H9 (cell line): Measurements from ENCODE around the gene GPLD1. TPM values are rescaled to one million over a fixed set of nuclear protein-coding genes. Genes with fewer than 3 reads are reported as not detected.

Source experiments
- DNase-seq: peaks from one replicate; pipeline ENCODE4 v3.0.0-alpha.2; 2017
- H2AFZ ChIP-seq: one replicate; pipeline ENCODE4 v1.6.1; 2013; ENCODE audit warnings: mild to moderate bottlenecking, low read length, control low read depth, moderate library complexity
- H2AK5ac ChIP-seq: 2 replicates; pipeline ENCODE4 v1.6.1; 2013; ENCODE audit warnings: low read length, control low read depth, mixed read lengths; ENCODE audit not compliant: insufficient read length
- H2BK120ac ChIP-seq: one replicate; pipeline ENCODE4 v1.6.1; 2013; ENCODE audit warnings: low read depth, mild to moderate bottlenecking, low read length, control low read depth, inconsistent platforms; ENCODE audit not compliant: poor library complexity, severe bottlenecking
- H2BK12ac ChIP-seq: 2 replicates; pipeline ENCODE4 v1.6.1; 2013; ENCODE audit warnings: low read length, control low read depth, mixed read lengths, low read depth; ENCODE audit not compliant: insufficient read length
- H2BK15ac ChIP-seq: 2 replicates; pipeline ENCODE4 v1.6.1; 2013; ENCODE audit warnings: low read depth, low read length, control low read depth
- H2BK20ac ChIP-seq: one replicate; pipeline ENCODE4 v1.6.1; 2013; ENCODE audit warnings: low read depth, mild to moderate bottlenecking, low read length, control low read depth, inconsistent platforms; ENCODE audit not compliant: poor library complexity, severe bottlenecking
- H2BK5ac ChIP-seq: 2 replicates; pipeline ENCODE4 v1.6.1; 2013; ENCODE audit warnings: low read length, control low read depth, mixed read lengths; ENCODE audit not compliant: insufficient read length
- H3K14ac ChIP-seq: 2 replicates; pipeline ENCODE4 v1.6.1; 2013; ENCODE audit warnings: low read length, control low read depth; ENCODE audit not compliant: insufficient read depth
- H3K18ac ChIP-seq: 2 replicates; pipeline ENCODE4 v1.6.1; 2013; ENCODE audit warnings: low read depth, mild to moderate bottlenecking, mixed read lengths, low read length, control low read depth; ENCODE audit not compliant: insufficient read length
- H3K23ac ChIP-seq: 2 replicates; pipeline ENCODE4 v1.6.1; 2013; ENCODE audit warnings: low read length, control low read depth, mixed read lengths, low read depth; ENCODE audit not compliant: insufficient read length
- H3K23me2 ChIP-seq: 2 replicates; pipeline ENCODE4 v1.6.1; 2013; ENCODE audit warnings: low read depth, mild to moderate bottlenecking, mixed read lengths, low read length, control low read depth; ENCODE audit not compliant: insufficient read length, poor library complexity, severe bottlenecking
- H3K27ac ChIP-seq: 2 replicates; pipeline ENCODE4 v1.5.1; 2013; ENCODE audit warnings: low read length, control low read depth, mixed read lengths, low read depth; ENCODE audit not compliant: insufficient read length
- H3K27me3 ChIP-seq: 2 replicates; pipeline ENCODE4 v1.6.1; 2013; ENCODE audit warnings: low read length, control low read depth, inconsistent platforms; ENCODE audit not compliant: insufficient read depth
- H3K4ac ChIP-seq: 2 replicates; pipeline ENCODE4 v1.6.1; 2013; ENCODE audit warnings: low read depth, mild to moderate bottlenecking, control low read depth, inconsistent platforms, low read length, moderate library complexity
- H3K4me1 ChIP-seq: 2 replicates; pipeline ENCODE4 v1.6.1; 2013; ENCODE audit warnings: low read length, control low read depth, inconsistent platforms; ENCODE audit not compliant: insufficient read depth
- H3K4me2 ChIP-seq: 2 replicates; pipeline ENCODE4 v1.6.1; 2013; ENCODE audit warnings: low read length, control low read depth, mixed read lengths; ENCODE audit not compliant: insufficient read length, insufficient read depth
- H3K56ac ChIP-seq: 2 replicates; pipeline ENCODE4 v1.6.1; 2013; ENCODE audit warnings: low read depth, mild to moderate bottlenecking, mixed read lengths, low read length, control low read depth; ENCODE audit not compliant: insufficient read length
- H3K79me1 ChIP-seq: 2 replicates; pipeline ENCODE4 v1.6.1; 2013; ENCODE audit warnings: low read depth, mild to moderate bottlenecking, moderate library complexity, low read length, control low read depth, inconsistent platforms; ENCODE audit not compliant: insufficient read depth, poor library complexity, severe bottlenecking
- H3K79me2 ChIP-seq: 2 replicates; pipeline ENCODE4 v1.6.1; 2013; ENCODE audit warnings: low read length, control low read depth, inconsistent platforms; ENCODE audit not compliant: insufficient read depth
- H3K9ac ChIP-seq: 2 replicates; pipeline ENCODE4 v1.6.1; 2013; ENCODE audit warnings: low read length, control low read depth, mixed read lengths; ENCODE audit not compliant: insufficient read length; ENCODE audit errors: extremely low read depth
- H3K9me3 ChIP-seq: one replicate; pipeline ENCODE4 v1.6.1; 2013; ENCODE audit warnings: low read depth, low read length, inconsistent platforms; ENCODE audit not compliant: control insufficient read depth
- H3T11ph ChIP-seq: one replicate; pipeline ENCODE4 v1.6.1; 2013; ENCODE audit warnings: mild to moderate bottlenecking, low read length, control low read depth, inconsistent platforms
- H4K20me1 ChIP-seq: one replicate; pipeline ENCODE4 v1.6.1; 2013; ENCODE audit not compliant: control insufficient read depth, insufficient read length, insufficient read depth
- H4K5ac ChIP-seq: 2 replicates; pipeline ENCODE4 v1.6.1; 2013; ENCODE audit warnings: low read depth, mild to moderate bottlenecking, mixed read lengths, low read length, control low read depth; ENCODE audit not compliant: insufficient read length
- H4K8ac ChIP-seq: replicated peaks from 2 replicates; pipeline ENCODE4 v1.6.1; 2013; ENCODE audit warnings: low read length, control low read depth, mixed read lengths, low read depth; ENCODE audit not compliant: insufficient read length
- H4K91ac ChIP-seq: 2 replicates; pipeline ENCODE4 v1.6.1; 2013; ENCODE audit warnings: low read depth, mild to moderate bottlenecking, moderate library complexity, mixed read lengths, low read length, control low read depth; ENCODE audit not compliant: insufficient read length
- H3K27ac Mint-ChIP-seq, 3 experiments: 2 replicates in 2 of 3; 3 replicates in 1 of 3; pipeline ENCODE4 v1.8.0; 2020 to 2021; ENCODE audit warnings: mixed read lengths in 3 of 3, mild to moderate bottlenecking in 1 of 3, moderate library complexity in 1 of 3
- H3K27me3 Mint-ChIP-seq: 2 replicates; pipeline ENCODE4 v1.8.0; 2021; ENCODE audit warnings: low read depth, mild to moderate bottlenecking, moderate library complexity, mixed read lengths
- H3K36me3 Mint-ChIP-seq, 3 experiments: 2 replicates in 2 of 3; 3 replicates in 1 of 3; pipeline ENCODE4 v1.8.0; 2020 to 2021; ENCODE audit warnings: low read depth in 3 of 3, mixed read lengths in 3 of 3; ENCODE audit not compliant: insufficient read depth in 1 of 3
- H3K4me1 Mint-ChIP-seq, 2 experiments: 2 replicates each; pipeline ENCODE4 v1.8.0; 2020; ENCODE audit warnings: mixed read lengths in 2 of 2
- H3K4me3 Mint-ChIP-seq, 2 experiments: 2 replicates in 1 of 2; 3 replicates in 1 of 2; pipeline ENCODE4 v1.8.0; 2020 to 2021; ENCODE audit warnings: mild to moderate bottlenecking in 2 of 2, mixed read lengths in 2 of 2, moderate library complexity in 1 of 2
- H3K9me3 Mint-ChIP-seq, 2 experiments: 2 replicates in 1 of 2; 3 replicates in 1 of 2; pipeline ENCODE4 v1.8.0; 2020; ENCODE audit warnings: mild to moderate bottlenecking in 2 of 2, mixed read lengths in 2 of 2, moderate library complexity in 1 of 2
- CTCF ChIP-seq: fragments of 200-600 bp; sonication (generic); conservative IDR thresholded peaks from 3 replicates; pipeline ENCODE4 v1.8.0; 2021; ENCODE audit warnings: antibody characterized with exemption, mild to moderate bottlenecking
- WGBS: extraction: QIAGEN DNeasy Blood & Tissue Kit; methylation state at CpG from one replicate; pipeline ENCODE4 v1.1.7; 2013; ENCODE audit warnings: missing lambda C conversion rate, low lambda C conversion rate, mixed read lengths; ENCODE audit not compliant: insufficient read length; ENCODE audit errors: extremely low coverage; 5-methylcytosine and 5-hydroxymethylcytosine counted together
- total RNA-seq: library from RNA; stranded (reverse); gene quantifications from 2 replicates; pipeline ENCODE4 v1.2.1, GENCODE V29; 2021

GPLD1 gene
- total RNA-seq, 1 experiment from 2014 or later, result 8.0 TPM

- no peak overlapping the region for H2AFZ ChIP-seq
- H3K27me3 Mint-ChIP-seq, result no peaks in the 10 kb centered on the region
- H3K4me3 Mint-ChIP-seq, result no peak overlapping the region
- TF ChIP-seq CTCF, result no peak
- H2BK5ac ChIP-seq, result no peak overlapping the region
- no peak overlapping the region for H3T11ph ChIP-seq
- WGBS, result no CpG with 5 or more reads among the region's 1 CpG
- no peak overlapping the region for H3K4ac ChIP-seq
- no peak overlapping the region for H3K23ac ChIP-seq
- H2BK120ac ChIP-seq, result no peak overlapping the region
- H4K5ac ChIP-seq, result no peak overlapping the region
- no peak overlapping the region for H3K18ac ChIP-seq
- DNase-seq, result no peak
- no peak overlapping the region for H2BK15ac ChIP-seq
- no peaks in the 10 kb centered on the region; a peak in 2 of 5 replicates for H3K9me3 Mint-ChIP-seq
- H4K8ac ChIP-seq, result no peak overlapping the region
- H3K27ac Mint-ChIP-seq, result no peak overlapping the region
- H4K20me1 ChIP-seq, result no peaks in the 10 kb centered on the region
- H3K4me1 Mint-ChIP-seq, result no peaks in the 10 kb centered on the region
- H3K9me3 ChIP-seq, result no peaks in the 10 kb centered on the region
- H2AK5ac ChIP-seq, result no peak overlapping the region
- H3K4me1 ChIP-seq, result no peaks in the 10 kb centered on the region
- no peak overlapping the region for H3K56ac ChIP-seq
- no peak overlapping the region for H3K9ac ChIP-seq
- H3K79me2 ChIP-seq, result no peaks in the 10 kb centered on the region
- no peaks in the 10 kb centered on the region for H3K79me1 ChIP-seq
- H3K27ac ChIP-seq, result no peak overlapping the region
- H3K27me3 ChIP-seq, result no peaks in the 10 kb centered on the region
- no peak overlapping the region for H2BK20ac ChIP-seq
- H3K23me2 ChIP-seq, result no peaks in the 10 kb centered on the region
- no peak overlapping the region for H3K14ac ChIP-seq
- no peak overlapping the region for H2BK12ac ChIP-seq
- no peaks in the 10 kb centered on the region for H3K36me3 Mint-ChIP-seq
- H3K4me2 ChIP-seq, result no peak overlapping the region
- no peak overlapping the region for H4K91ac ChIP-seq
Observed at GRCh38 chr6:24382220-24382540, 107.2 kb downstream of the GPLD1 start.
